Breast epithelium (tissue), 3 donors: ENCODE data around the gene NPAS4.
"Not testable (repeated sequence)": the region's sequence is repeated elsewhere in the genome, so short reads cannot be mapped to it uniquely, and the experiment has no call there.

Experiments
- CTCF ChIP-seq, 3 donors: fragments of 450-650 bp; IDR thresholded peaks; one replicate each; pipeline ENCODE4 v1.5.1; 2016 to 2017; ENCODE audit warnings: antibody characterized with exemption in 3 of 3, mild to moderate bottlenecking in 3 of 3, moderate library complexity in 3 of 3
- POLR2A ChIP-seq: fragments of 450-650 bp; IDR thresholded peaks from one replicate; pipeline ENCODE4 v1.6.1; 2016; ENCODE audit warnings: antibody characterized with exemption, mild to moderate bottlenecking, moderate library complexity
- POLR2AphosphoS5 ChIP-seq, 3 donors: sonication (generic); formaldehyde crosslinking; IDR thresholded peaks; one replicate each; pipeline ENCODE4 v1.6.1; 2017; ENCODE audit warnings: antibody characterized with exemption in 3 of 3

GRCh38 chr11:66380264-66380663 lies 40.6 kb upstream of the NPAS4 start:
- not testable (repeated sequence) for TF ChIP-seq CTCF (IDR thresholded peaks at IDR 0.05); POLR2AphosphoS5 (IDR thresholded peaks at IDR 0.05); POLR2A
